ENCODE results near the gene MFSD2A. TPM values are rescaled to one million over a fixed set of nuclear protein-coding genes. Genes with fewer than 3 reads are reported as not detected.

The MFSD2A gene
- total RNA-seq, 4 donors from 2014 or later: 2.0 to 79.3 (median 13.1) TPM

DNA sequence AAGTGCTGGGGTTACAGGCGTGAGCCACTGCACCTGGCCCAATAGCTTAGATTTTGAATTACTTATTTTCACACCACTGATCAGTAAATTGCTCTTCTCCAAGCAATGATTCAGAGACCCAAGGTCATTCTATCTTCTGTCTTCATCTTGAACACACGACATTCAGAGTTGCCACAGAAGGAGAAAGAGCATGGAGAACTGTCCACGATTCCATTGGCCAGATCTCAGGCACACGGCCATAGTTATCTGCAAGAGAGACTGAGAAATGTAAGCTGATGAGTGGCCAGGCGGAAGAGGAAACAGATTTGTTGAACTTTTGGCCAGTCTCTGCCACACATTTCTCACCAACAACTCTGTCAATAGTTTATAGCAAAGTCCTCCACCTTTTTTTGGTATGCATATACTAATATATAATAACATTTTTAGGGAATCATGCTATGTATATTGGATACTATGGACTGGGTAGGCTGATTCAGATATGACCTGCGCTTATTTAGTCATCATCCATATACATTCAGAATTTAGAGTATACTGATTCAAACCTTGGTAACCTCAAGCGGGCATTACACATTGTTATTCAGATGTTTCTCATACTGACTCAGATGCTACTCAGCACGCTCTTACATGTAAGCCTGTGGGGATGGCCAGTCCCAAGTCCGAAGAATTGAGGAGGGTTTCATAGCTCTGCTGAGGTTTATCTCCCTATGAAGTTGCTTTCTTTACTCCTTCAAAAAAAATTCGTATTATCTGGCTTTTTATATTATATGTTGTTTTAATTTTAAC lies 60.1 kb downstream of the MFSD2A start:
- intact Hi-C loops (cut with DNase I; ENCODE audit: low total_unique reads): no loop called here
- Histone ChIP-seq H3K27ac (no peak overlapping the region), H3K4me1 (peaks cover 0 to 9% (median 0%) of the 10 kb centered on the region in 4 donors), H3K9me3 (no peaks in the 10 kb centered on the region), H3K27me3 (no peaks in the 10 kb centered on the region), H3K4me3 (no peak overlapping the region), H3K36me3 (no peaks in the 10 kb centered on the region)
- in situ Hi-C loops (cut with MboI; ENCODE audit: low pct_ligation_motif_present in 1 of 4, low pct_unique_long_range_greater_than_20kb in 1 of 4, low sequenced_read_pairs in 3 of 4): no loop called here
- TF ChIP-seq POLR2AphosphoS5 (IDR thresholded peaks at IDR 0.05) (no peak), EP300 (IDR thresholded peaks at IDR 0.05; ENCODE audit: low read depth) (no peak), POLR2A (IDR thresholded peaks at IDR 0.05) (no peak)
- TF ChIP-seq, protein P1, sequence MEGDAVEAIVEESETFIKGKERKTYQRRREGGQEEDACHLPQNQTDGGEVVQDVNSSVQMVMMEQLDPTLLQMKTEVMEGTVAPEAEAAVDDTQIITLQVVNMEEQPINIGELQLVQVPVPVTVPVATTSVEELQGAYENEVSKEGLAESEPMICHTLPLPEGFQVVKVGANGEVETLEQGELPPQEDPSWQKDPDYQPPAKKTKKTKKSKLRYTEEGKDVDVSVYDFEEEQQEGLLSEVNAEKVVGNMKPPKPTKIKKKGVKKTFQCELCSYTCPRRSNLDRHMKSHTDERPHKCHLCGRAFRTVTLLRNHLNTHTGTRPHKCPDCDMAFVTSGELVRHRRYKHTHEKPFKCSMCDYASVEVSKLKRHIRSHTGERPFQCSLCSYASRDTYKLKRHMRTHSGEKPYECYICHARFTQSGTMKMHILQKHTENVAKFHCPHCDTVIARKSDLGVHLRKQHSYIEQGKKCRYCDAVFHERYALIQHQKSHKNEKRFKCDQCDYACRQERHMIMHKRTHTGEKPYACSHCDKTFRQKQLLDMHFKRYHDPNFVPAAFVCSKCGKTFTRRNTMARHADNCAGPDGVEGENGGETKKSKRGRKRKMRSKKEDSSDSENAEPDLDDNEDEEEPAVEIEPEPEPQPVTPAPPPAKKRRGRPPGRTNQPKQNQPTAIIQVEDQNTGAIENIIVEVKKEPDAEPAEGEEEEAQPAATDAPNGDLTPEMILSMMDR (IDR thresholded peaks at IDR 0.05): no peak
- DNase-seq: no peak
- 76 to 80% methylated on average over 6 to 10 of the region's 10 CpGs for WGBS, 2 donors (ENCODE audit: low coverage in 1 of 2)

DNA sequence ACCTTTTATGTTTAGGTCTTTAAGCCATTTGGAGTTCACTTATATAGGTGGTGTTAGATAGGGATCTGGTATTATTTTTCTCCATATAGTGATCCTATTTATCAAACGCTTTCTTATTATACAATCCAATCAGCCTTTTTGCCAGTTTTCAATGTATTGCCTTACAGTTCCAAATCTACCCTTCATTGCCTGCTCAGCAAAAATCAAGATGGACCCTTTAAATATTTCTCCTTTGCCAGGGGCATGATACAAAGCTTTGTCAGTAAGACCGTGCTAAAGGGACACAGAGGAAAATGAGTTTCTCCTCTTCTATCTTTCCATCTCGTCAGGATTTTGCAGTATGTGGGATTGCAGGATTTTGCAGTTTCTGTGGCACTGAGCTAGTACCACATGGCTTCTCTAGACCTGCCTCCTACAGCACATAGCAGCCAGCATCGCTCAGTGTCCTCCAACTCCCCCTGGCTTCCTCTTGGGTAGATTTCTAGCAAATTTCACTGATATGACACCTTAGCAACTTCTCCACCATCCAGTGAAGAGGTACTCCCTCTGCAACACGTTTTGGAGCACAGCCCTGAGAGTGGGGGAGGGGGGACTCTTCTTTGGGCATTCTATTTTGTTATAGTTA lies 63.1 kb downstream of the MFSD2A start:
- Histone ChIP-seq H3K9me3 (no peaks in the 10 kb centered on the region), H3K27ac (no peak overlapping the region), H3K4me1 (peaks cover 0 to 9% (median 0%) of the 10 kb centered on the region in 4 donors), H3K4me3 (no peak overlapping the region), H3K36me3 (no peaks in the 10 kb centered on the region), H3K27me3 (no peaks in the 10 kb centered on the region)
- intact Hi-C loops (cut with DNase I; ENCODE audit: low total_unique reads): no loop called here
- DNase-seq: no peak
- TF ChIP-seq, protein P1 (IDR thresholded peaks at IDR 0.05): no peak
- TF ChIP-seq EP300 (IDR thresholded peaks at IDR 0.05; ENCODE audit: low read depth) (no peak), POLR2A (IDR thresholded peaks at IDR 0.05) (no peak), POLR2AphosphoS5 (IDR thresholded peaks at IDR 0.05) (no peak)
- WGBS, 2 donors (ENCODE audit: low coverage in 1 of 2): 80 to 93% methylated on average over 3 to 5 of the region's 5 CpGs
- in situ Hi-C loops (cut with MboI; ENCODE audit: low pct_ligation_motif_present in 1 of 4, low pct_unique_long_range_greater_than_20kb in 1 of 4, low sequenced_read_pairs in 3 of 4): no loop called here

Small RNA genes lying within 50 kb of the gene (small RNA-seq; reads per million reads assigned to genes)
- 0 reads per million in 4 donors for gene RF00019

Other genes starting within 250 kb of the MFSD2A start
- 10 to 100 TPM in 3 of 4 donors, 1 to 10 TPM in 1; 9.8 to 43.3 (median 23.5) TPM for gene PPIE, start 216.3 kb upstream of the MFSD2A start, total RNA-seq
- 10 to 100 TPM in 1 of 4 donors, 1 to 10 TPM in 2, under 1 TPM in 1; 0.40 to 10.8 (median 6.2) TPM for gene OXCT2, start 183.8 kb upstream of the MFSD2A start, total RNA-seq
- 10 to 100 TPM in 3 of 4 donors, 1 to 10 TPM in 1; 1.2 to 27.2 (median 17.4) TPM for gene BMP8B, start 166.3 kb upstream of the MFSD2A start, total RNA-seq
- 10 to 100 TPM; 16.8 to 35.4 (median 19.2) TPM for gene TRIT1, start 71.6 kb upstream of the MFSD2A start, total RNA-seq
- gene MYCL, start 53.2 kb upstream of the MFSD2A start, total RNA-seq: 10 to 100 TPM; 14.2 to 27.3 (median 15.8) TPM
- gene CAP1, start 85.6 kb downstream of the MFSD2A start, total RNA-seq: 100 to 1,000 TPM in 3 of 4 donors, 10 to 100 TPM in 1; 81.0 to 290 (median 238) TPM
- 10 to 100 TPM in 3 of 4 donors, 1 to 10 TPM in 1; 6.4 to 28.9 (median 18.0) TPM for gene PPT1, start 142.1 kb downstream of the MFSD2A start, total RNA-seq
- 10 to 100 TPM; 11.2 to 18.3 (median 13.9) TPM for gene RLF, start 206.2 kb downstream of the MFSD2A start, total RNA-seq

Measured in transverse colon (tissue), 4 donors.